HFFc6 (cell line): Measurements from ENCODE around the gene SREK1IP1. TPM values are rescaled to one million over a fixed set of nuclear protein-coding genes. Genes with fewer than 3 reads are reported as not detected.
A peak's percentile ranks its signal among the peaks of the same experiment; 100 is the strongest.

Experiments used
- DNase-seq: peaks from one replicate; pipeline ENCODE4 v3.0.0-alpha.2; 2018
- H3K27ac Mint-ChIP-seq: 2 replicates; pipeline ENCODE4 v1.8.0; 2020; ENCODE audit warnings: mild to moderate bottlenecking, mixed read lengths
- H3K27me3 Mint-ChIP-seq: 2 replicates; pipeline ENCODE4 v1.8.0; 2021; ENCODE audit warnings: mild to moderate bottlenecking, moderate library complexity, mixed read lengths; ENCODE audit not compliant: insufficient read depth
- H3K36me3 Mint-ChIP-seq: 2 replicates; pipeline ENCODE4 v1.8.0; 2021; ENCODE audit warnings: low read depth, mixed read lengths
- H3K4me1 Mint-ChIP-seq: 2 replicates; pipeline ENCODE4 v1.8.0; 2020; ENCODE audit warnings: low read depth, mixed read lengths
- H3K4me3 Mint-ChIP-seq: 2 replicates; pipeline ENCODE4 v1.8.0; 2020; ENCODE audit warnings: mild to moderate bottlenecking, moderate library complexity, mixed read lengths
- H3K9me3 Mint-ChIP-seq: 2 replicates; pipeline ENCODE4 v1.8.0; 2020; ENCODE audit warnings: mild to moderate bottlenecking, mixed read lengths
- total RNA-seq, 6 experiments: library from RNA; stranded (reverse); fragmentation: NEBNext Ultra II Directional; extraction: Animal tissue kit (Norgen Biotek cat#: 25700); gene quantifications; 2 replicates in 1 of 6; 3 replicates in 5 of 6; pipeline ENCODE4 v1.2.3, GENCODE V29; 2021
- TF ChIP-seq, protein P1 (sequence below): fragments of 200-600 bp; sonication (generic); IDR thresholded peaks from 2 replicates; pipeline ENCODE4 v1.5.0; 2021; ENCODE audit warnings: antibody characterized with exemption, mild to moderate bottlenecking

SREK1IP1 gene
- total RNA-seq, 6 experiments from 2014 or later = 20.8 to 24.5 (median 22.6) TPM

DNA sequence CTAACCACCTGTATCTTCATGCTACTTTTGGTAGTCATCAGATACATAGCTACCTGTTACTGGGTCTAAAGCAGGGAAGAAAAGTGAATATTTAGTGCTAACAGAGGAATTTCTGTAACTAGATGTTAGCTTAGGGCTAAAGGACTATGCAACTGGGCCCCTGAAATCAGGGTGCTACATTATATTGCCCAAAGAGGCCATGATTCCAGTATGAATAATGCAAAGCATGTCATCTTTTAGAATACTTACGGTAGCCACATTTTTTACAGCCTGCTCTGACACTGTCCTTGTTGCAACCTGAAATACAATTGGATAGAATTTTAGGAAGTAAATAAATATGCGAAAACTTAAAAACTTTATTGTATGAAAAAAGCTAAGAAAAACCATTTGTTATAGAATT, 14.4 kb downstream of the SREK1IP1 start:
- H3K4me1 Mint-ChIP-seq = peaks cover 7% of the 10 kb centered on the region; the same call in 1 of the 2 replicates
- H3K4me3 Mint-ChIP-seq = no peak overlapping the region
- TF ChIP-seq, protein P1, sequence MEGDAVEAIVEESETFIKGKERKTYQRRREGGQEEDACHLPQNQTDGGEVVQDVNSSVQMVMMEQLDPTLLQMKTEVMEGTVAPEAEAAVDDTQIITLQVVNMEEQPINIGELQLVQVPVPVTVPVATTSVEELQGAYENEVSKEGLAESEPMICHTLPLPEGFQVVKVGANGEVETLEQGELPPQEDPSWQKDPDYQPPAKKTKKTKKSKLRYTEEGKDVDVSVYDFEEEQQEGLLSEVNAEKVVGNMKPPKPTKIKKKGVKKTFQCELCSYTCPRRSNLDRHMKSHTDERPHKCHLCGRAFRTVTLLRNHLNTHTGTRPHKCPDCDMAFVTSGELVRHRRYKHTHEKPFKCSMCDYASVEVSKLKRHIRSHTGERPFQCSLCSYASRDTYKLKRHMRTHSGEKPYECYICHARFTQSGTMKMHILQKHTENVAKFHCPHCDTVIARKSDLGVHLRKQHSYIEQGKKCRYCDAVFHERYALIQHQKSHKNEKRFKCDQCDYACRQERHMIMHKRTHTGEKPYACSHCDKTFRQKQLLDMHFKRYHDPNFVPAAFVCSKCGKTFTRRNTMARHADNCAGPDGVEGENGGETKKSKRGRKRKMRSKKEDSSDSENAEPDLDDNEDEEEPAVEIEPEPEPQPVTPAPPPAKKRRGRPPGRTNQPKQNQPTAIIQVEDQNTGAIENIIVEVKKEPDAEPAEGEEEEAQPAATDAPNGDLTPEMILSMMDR = no peak
- no peak for DNase-seq
- no peaks in the 10 kb centered on the region; the same call in 1 of the 2 replicates for H3K27me3 Mint-ChIP-seq
- H3K36me3 Mint-ChIP-seq = peaks cover 4% of the 10 kb centered on the region; the same call in 1 of the 2 replicates
- H3K9me3 Mint-ChIP-seq = no peaks in the 10 kb centered on the region
- H3K27ac Mint-ChIP-seq = no peak overlapping the region

DNA sequence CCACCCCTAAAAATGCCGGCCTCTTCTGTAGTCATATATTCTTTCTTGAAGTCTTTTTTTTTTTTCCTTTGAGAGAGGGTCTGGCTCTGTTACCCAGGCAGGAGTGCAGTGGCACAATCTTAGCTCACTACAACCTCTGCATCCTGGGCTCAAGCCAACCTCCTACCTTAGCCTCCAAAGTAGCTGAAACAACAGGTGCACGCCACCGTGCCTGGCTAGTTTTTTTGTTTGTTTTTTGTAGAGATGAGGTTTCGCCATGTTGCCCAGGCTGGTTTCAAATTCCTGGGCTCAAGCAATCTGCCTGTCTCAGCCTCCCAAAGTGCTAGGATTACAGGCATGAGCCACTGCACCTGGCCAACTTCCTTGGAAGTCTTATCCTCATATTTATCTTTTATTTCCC, 19.1 kb downstream of the SREK1IP1 start:
- peaks cover 11% of the 10 kb centered on the region for H3K4me1 Mint-ChIP-seq

DNA sequence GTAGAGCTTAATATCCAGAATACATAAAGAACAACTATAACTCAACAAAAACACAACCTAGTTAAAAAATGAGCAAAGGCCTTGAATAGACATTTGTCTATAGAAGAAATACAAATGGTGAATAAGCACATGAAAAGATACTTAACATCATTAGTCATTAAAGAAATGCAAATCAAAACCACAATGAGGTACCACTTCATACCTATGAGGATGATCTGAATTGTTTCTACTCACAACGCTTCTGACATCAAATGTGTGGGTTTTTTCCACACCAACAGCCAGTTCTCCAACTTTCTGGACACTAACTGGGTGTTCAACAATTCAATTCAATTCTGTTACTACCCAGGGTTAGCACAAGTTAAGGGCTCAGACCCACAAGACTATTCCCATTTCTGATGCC, 22.0 kb downstream of the SREK1IP1 start:
- Mint-ChIP-seq H3K9me3 (no peaks in the 10 kb centered on the region), H3K4me3 (no peak overlapping the region), H3K36me3 (no peaks in the 10 kb centered on the region; the same call in 1 of the 2 replicates), H3K27ac (no peak overlapping the region), H3K27me3 (no peaks in the 10 kb centered on the region), H3K4me1 (peaks cover 25% of the 10 kb centered on the region)
- TF ChIP-seq, protein P1 = no peak
- peak; percentile 18 for DNase-seq

More for the DNA sequence above, 19.1 kb downstream of the SREK1IP1 start:
- DNase-seq = no peak
- H3K9me3 Mint-ChIP-seq = no peaks in the 10 kb centered on the region
- H3K27me3 Mint-ChIP-seq = no peaks in the 10 kb centered on the region
- no peaks in the 10 kb centered on the region; the same call in none of the 2 replicates for H3K36me3 Mint-ChIP-seq
- H3K27ac Mint-ChIP-seq = no peak overlapping the region
- TF ChIP-seq, protein P1 = no peak
- H3K4me3 Mint-ChIP-seq = no peak overlapping the region

DNA sequence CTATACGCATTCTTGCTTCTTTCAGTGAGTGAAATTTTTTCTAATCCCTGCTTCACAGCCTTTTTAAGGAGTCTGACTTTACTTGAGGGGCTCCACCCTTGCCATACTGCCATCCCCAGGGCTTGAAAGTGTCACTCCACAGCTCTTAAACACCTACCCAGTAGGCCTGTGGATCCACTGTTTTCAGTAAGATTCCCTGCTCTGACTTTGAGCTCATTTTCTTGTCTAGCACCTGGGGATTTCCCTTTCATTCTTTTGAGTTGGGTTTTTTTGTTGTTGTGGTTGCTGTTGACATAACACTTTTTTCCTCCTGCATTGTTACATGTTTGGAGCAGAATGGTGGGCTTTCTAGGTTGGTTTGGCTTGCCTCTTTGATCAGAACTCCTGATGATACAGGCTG, 23.6 kb downstream of the SREK1IP1 start:
- Mint-ChIP-seq H3K27ac (no peak overlapping the region), H3K9me3 (no peaks in the 10 kb centered on the region), H3K4me1 (peaks cover 25% of the 10 kb centered on the region)

DNA sequence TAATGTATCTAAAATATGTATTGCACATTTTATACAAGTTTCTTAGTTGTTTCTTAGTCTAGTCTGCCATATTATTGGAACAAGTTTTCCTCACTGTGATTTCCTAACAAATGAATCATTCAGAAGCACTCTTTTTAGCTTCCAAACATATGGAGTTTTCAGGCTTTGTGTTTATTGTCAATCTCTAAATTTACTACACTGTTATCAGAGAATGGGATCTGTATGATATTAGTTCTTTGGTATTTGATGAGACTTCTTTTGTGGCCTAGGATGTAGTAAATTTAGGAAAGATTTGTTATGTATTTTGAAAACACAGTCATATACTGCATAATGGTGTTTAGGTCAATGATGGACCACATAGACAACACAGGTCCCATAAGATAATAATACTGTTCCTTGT, 25.7 kb downstream of the SREK1IP1 start:
- Mint-ChIP-seq H3K4me1 (peaks cover 25% of the 10 kb centered on the region), H3K9me3 (no peaks in the 10 kb centered on the region), H3K27me3 (no peaks in the 10 kb centered on the region), H3K36me3 (peaks cover 6% of the 10 kb centered on the region), H3K27ac (no peak overlapping the region), H3K4me3 (no peak overlapping the region)
- TF ChIP-seq, protein P1 = no peak
- peak; percentile 40 for DNase-seq

More for the DNA sequence above, 23.6 kb downstream of the SREK1IP1 start:
- TF ChIP-seq, protein P1 = no peak
- Mint-ChIP-seq H3K36me3 (peaks cover under 1% of the 10 kb centered on the region; the same call in 1 of the 2 replicates), H3K4me3 (no peak overlapping the region), H3K27me3 (no peaks in the 10 kb centered on the region)
- no peak for DNase-seq

DNA sequence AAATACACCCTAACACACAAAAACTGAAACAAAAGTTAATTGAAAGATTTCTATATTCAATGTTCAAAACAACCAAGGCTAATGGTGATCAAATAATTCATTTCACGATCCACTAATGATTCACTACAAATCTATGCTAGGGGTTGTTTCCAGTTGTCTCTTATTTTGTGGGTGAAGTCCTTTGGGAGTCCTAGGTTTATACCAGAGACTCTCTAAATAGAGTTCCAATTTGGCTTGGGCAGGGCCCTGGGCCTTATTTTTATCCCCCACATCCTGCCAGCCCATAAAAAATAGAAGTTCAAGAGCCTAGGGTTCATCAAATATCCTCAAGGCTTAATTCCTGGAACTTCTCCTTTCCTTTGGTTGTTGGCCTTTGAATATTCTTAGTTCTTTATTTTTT, 26.1 kb downstream of the SREK1IP1 start:
- Mint-ChIP-seq H3K4me1 (peaks cover 25% of the 10 kb centered on the region), H3K9me3 (no peaks in the 10 kb centered on the region), H3K27me3 (no peaks in the 10 kb centered on the region), H3K27ac (no peak overlapping the region), H3K4me3 (no peak overlapping the region), H3K36me3 (peaks cover 6% of the 10 kb centered on the region)
- no peak for DNase-seq
- TF ChIP-seq, protein P1 = no peak
